Renal pelvis (tissue), 12 donors: ENCODE data around the gene ZNF500. TPM values are rescaled to one million over a fixed set of nuclear protein-coding genes. Genes with fewer than 3 reads are reported as not detected.

ENCODE experiments used
- DNase-seq: peaks from one replicate; pipeline ENCODE4 v3.0.0-alpha.2; 2013
- long read RNA-seq, 16 experiments: transcript quantifications; one replicate each; lab custom pipeline, GENCODE V29; 2026
- polyA plus RNA-seq, 3 donors: library from polyadenylated mRNA; unstranded; fragments of 120-200 nt; gene quantifications; one replicate each; pipeline ENCODE4 v1.2.1, GENCODE V29; 2013; ENCODE audit not compliant: insufficient read length in 3 of 3

ZNF500 gene
- polyA plus RNA-seq: 10 to 100 TPM; 17.2 to 24.1 (median 18.2) TPM
- long read RNA-seq, donor 1, full-length matches to known transcripts: 3 of 3 reads
- long read RNA-seq, donor 1, partial matches to known transcripts: 0 of 3 reads
- long read RNA-seq, donor 1, other reads (novel, unspliced or antisense): 0 of 3 reads
- long read RNA-seq, donor 2, full-length matches to known transcripts: 12 of 12 reads
- long read RNA-seq, donor 2, partial matches to known transcripts: 0 of 12 reads
- long read RNA-seq, donor 2, other reads (novel, unspliced or antisense): 0 of 12 reads
- long read RNA-seq, donor 3, transcript ZNF500-207 (1 exons, 2,397 nt): major isoform, 5 of 5 reads
- long read RNA-seq, donor 3, partial matches to known transcripts: 0 of 5 reads
- long read RNA-seq, donor 3, other reads (novel, unspliced or antisense): 0 of 5 reads
- long read RNA-seq, donor 4, partial matches to known transcripts: 0 of 4 reads
- long read RNA-seq, donor 4, other reads (novel, unspliced or antisense): 0 of 4 reads
- long read RNA-seq, donor 5, partial matches to known transcripts: 0 of 5 reads
- long read RNA-seq, donor 5, other reads (novel, unspliced or antisense): 0 of 5 reads
- long read RNA-seq, donor 6, full-length matches to known transcripts: 5 of 5 reads
- long read RNA-seq, donor 6, partial matches to known transcripts: 0 of 5 reads
- long read RNA-seq, donor 6, other reads (novel, unspliced or antisense): 0 of 5 reads
- long read RNA-seq, donor 7, full-length matches to known transcripts: 12 of 20 reads
- long read RNA-seq, donor 7, partial matches to known transcripts: 8 of 20 reads
- long read RNA-seq, donor 7, other reads (novel, unspliced or antisense): 0 of 20 reads
- long read RNA-seq, donor 8, partial matches to known transcripts: 0 of 2 reads
- long read RNA-seq, donor 8, other reads (novel, unspliced or antisense): 0 of 2 reads
- long read RNA-seq, donor 9, full-length matches to known transcripts: 12 of 12 reads
- long read RNA-seq, donor 9, partial matches to known transcripts: 0 of 12 reads
- long read RNA-seq, donor 9, other reads (novel, unspliced or antisense): 0 of 12 reads
- long read RNA-seq, donor 10, full-length matches to known transcripts: 7 of 7 reads
- long read RNA-seq, donor 10, partial matches to known transcripts: 0 of 7 reads
- long read RNA-seq, donor 10, other reads (novel, unspliced or antisense): 0 of 7 reads
- long read RNA-seq, donor 11, full-length matches to known transcripts: 8 of 8 reads
- long read RNA-seq, donor 11, partial matches to known transcripts: 0 of 8 reads
- long read RNA-seq, donor 11, other reads (novel, unspliced or antisense): 0 of 8 reads
- long read RNA-seq, donor 12, full-length matches to known transcripts: 8 of 8 reads
- long read RNA-seq, donor 12, partial matches to known transcripts: 0 of 8 reads
- long read RNA-seq, donor 12, other reads (novel, unspliced or antisense): 0 of 8 reads
- long read RNA-seq, donor 13, full-length matches to known transcripts: 8 of 8 reads
- long read RNA-seq, donor 13, partial matches to known transcripts: 0 of 8 reads
- long read RNA-seq, donor 13, other reads (novel, unspliced or antisense): 0 of 8 reads
- long read RNA-seq, donor 14: 0 reads
- long read RNA-seq, donor 15: 0 reads
- long read RNA-seq, donor 16, full-length matches to known transcripts: 10 of 10 reads
- long read RNA-seq, donor 16, partial matches to known transcripts: 0 of 10 reads
- long read RNA-seq, donor 16, other reads (novel, unspliced or antisense): 0 of 10 reads

DNA sequence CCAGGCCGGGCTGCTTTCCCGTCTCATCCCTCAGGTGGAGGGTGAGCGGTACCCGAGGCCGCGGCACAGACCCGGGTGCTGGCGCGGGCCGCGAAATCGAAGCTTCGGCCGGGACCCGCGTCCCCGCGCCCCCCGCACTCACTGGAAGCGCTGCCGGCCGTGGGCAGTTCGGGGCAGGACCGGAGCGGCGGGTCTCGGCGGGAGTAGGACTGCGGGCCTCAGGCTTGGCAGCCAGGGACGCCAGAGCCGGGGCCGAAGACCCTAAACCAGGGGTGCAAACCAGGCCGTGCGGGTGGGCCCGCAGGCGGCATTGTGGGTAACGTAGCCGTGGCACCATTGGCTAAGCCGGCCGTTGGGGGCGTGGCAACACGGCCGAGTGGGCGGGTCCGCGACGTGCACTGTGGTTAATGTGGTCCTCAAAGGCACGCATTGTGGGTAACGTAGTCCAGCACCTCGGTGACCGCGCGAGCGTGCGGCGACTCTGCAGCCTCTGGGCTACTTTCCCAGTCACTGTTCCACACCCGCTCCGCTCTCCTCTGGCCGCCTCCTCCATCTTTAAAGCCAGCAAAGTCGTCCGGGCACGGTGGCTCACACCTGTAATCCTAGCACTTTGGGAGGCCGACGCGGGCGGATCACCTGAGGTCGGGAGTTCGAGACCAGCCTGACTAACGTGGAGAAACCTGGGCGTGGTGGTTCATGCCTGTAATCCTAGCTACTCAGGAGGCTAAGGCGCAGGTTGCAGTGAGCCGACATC is at the start of gene ZNF500:
TSS of gene ZNF500 (minus strand) at position 288 of the 754 bp plus-strand sequence. CDS start 1,184 bp downstream, outside the sequence.
- DNase-seq: peak; percentile 96

- no peak for DNase-seq
Observed at GRCh38 chr16:4814542-4815173, 47.7 kb upstream of the ZNF500 start.

DNA sequence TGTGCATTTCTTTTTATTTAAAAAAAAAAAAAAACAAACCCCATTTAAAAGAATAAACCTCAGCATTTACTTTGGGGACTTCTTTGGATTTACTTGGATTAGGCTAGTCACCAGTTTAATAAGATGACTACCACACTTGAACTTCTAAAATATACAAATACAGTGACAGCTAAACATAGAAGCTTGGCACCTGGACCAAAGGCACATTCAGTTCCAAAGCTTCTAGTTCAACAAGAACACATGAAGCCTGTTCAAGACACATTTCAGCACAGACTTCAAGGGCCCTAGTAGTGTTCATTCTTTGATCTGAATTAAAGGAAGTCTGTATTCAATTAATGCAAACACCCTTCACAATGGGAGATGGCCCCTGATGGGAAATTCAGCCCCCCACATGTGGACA is 47.1 kb upstream of the ZNF500 start:
- no peak for DNase-seq

DNA sequence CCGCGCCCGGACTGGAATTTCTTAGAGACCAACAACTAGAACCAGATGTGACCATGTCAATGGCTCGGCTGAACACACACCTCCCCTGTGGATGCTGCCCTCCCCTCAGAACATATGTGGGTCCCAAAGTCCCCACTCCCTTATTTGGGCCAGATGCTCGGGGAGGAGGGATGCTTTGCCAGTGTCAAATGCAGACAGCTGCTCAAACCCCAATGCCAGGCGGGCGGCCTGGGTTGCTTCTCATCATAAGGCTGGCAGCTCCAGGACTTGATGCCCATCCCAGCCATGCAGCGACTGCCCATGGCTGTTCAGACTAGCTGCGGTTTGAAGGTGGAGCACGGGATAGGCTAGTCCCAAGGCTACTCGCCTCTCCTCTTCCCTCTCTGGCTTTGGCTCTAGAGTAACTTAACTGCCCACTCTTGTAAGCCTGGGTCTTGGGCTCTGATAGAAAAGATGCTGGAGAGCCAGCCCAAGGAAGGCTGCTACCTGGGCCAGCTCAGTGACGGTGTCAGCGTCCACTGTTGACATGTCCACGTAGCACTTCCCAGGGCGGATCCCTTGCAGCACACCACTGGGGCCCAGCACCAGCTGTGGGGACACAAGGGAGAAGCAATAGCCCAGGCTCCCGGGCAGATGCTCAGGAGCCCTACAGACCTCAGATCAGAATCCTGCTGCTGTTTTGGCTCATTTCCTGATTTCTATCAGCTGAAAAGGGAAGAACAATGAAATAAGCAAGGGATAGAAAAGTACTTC is 46.5 kb upstream of the ZNF500 start:
- no peak for DNase-seq

DNA sequence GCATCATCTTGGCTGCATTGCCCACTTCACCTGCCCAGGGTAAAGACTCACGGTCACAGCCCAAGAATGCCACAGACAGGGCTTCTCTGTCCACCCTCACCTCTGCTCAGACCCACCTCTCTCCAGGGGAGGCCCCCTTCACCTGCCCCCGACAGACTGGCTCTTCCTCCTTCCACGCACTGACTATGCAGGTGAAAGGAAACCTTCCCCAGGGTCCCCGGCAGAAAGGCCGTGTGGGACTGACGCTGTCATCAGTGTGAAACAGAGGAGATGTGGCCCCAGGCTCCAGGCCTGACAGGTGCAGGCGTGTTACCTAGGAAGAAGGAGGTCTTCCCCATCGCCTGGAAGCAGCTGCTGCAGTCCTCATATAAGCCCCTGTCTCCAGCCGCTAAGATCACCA is 44.8 kb upstream of the ZNF500 start:
- no peak for DNase-seq

- DNase-seq: no peak
Observed at GRCh38 chr16:4811242-4811641, 44.3 kb upstream of the ZNF500 start.

DNA sequence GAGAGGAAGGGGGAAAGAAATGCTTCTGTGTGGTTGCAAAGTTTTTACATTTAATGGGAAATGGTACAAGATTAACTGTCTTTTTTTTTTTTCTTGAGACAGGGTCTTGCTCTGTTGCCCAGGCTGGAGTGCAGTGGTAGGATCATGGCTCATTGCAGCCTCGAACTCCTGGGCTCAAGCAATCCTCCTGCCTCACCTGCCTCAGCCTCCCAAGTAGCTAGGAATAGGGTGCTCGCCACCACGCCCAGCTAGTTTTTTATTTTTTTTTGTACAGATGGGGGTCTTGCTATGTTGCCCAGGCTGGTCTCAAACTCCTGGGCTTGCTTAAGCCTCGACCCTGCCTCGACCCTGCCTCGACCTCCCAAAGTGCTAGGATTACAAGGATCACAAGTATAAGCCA is 39.3 kb upstream of the ZNF500 start:
- DNase-seq: no peak

DNA sequence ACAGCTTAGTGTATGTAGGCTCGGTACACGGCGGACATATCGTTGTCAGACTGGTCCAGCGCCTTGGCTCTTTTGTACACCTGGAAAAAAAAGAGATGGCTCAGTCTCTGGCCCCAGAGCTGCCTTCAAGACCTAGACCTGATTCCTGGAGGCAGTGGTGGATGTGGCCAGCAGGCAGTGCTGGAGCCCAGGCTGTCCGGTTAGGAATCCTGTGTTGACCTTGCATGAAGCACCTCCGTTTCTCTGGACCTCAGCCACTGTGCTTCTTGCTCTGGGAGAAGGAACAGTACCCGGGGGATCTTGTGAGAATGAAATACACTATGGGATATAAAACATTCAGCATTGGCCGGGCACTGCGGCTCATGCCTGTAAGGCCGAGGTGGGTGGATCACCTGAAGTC is 38.3 kb upstream of the ZNF500 start:
- no peak for DNase-seq

- no peak for DNase-seq
Observed at GRCh38 chr16:4803898-4804762, 37.2 kb upstream of the ZNF500 start.

GRCh38 chr16:4803401-4803844 is 36.5 kb upstream of the ZNF500 start:
- no peak for DNase-seq

GRCh38 chr16:4802659-4803287 is 35.8 kb upstream of the ZNF500 start:
- peak; percentile 92 for DNase-seq

GRCh38 chr16:4801962-4802658 is 35.1 kb upstream of the ZNF500 start, which contains the start of gene ROGDI:
Gene ROGDI, minus strand, starts transcription at chr16:4802633. Its CDS starts 62 bp downstream, at chr16:4802571.
- DNase-seq: peak; percentile 80

GRCh38 chr16:4801051-4801961 is 34.3 kb upstream of the ZNF500 start:
- no peak for DNase-seq

DNA sequence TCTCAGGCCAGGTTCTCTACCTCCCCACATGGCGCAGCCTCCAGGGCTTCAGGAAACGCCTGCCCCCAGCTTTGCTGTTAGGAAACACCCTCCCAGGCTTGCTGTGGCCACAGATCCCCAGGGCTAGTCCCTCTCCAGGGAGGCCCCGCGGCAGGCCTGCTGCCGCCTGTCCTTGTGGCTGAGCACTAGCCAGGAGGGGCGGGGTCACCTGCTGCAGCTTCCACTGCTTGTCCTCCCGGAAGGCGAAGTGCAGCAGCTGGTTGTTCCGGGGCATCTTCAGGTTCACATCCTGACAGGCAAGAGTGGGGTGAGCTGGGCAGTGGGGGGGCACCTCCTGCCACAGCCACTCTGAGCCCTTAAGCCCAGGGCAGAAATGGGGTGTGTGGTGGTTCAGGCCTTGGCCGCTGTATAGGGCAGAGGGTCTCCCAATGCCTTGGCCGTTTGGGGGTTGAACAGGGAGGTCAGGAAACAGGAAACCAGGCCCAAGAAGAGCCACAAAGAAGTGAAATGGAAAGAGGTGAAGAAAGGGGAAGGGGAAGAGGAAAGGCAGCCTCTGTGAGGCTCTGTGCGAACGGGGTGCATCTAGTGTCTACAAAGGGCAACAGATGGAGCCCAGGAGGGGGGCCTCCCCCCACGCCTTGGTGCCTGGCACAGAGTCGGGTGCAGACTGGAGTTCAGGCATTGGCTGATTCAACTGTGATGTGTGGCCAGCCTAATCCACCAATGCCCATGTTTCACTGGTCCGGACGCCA is 33.5 kb upstream of the ZNF500 start:
- DNase-seq: no peak
